ENCODE results near the gene DOLPP1. TPM values are rescaled to one million over a fixed set of nuclear protein-coding genes. Genes with fewer than 3 reads are reported as not detected.
A peak's percentile ranks its signal among the peaks of the same experiment; 100 is the strongest.

DOLPP1 gene
- total RNA-seq, 1 donor from 2014 or later = 15.5 TPM

DNA sequence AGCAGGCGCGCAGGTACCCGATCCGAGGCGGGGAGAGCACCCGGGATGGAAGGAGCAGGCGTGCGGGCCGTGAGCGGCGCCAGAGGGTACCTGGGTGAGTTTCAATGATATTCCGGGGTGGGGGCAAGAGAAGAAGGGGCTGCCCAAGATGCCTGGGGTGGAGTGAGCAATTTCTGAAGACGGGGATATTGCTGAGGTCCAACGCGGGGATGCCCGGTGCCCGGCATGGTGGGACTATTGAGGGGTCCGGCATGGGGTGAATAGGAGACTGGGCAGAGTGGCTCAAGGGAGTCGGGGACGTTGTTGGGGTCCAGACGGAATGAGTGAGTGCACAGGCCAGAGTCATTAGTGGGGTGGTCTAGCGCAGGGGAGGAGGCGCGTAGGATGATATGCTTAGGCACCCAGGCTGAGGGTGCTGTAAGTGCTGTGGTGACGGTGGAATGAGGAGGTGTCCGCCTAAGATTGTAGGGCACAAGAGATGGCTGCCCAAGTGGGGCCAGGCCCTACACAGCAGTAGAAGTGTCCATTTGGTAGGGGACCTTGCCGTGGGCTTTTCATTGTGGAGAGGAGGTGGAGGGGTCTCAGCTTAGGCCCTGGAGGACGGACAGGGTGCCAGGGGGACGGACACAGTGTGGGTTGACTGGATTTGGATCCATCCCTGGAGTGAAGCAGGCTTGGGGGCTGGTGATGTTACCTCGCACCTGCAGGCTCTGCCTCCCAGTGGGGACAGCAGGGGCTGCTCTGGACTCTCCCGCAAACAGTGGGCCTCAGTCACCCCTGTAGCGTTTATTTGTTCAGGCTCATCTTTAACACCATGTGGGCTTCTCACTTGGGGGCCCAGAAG, 43.8 kb upstream of the DOLPP1 start:
- Histone ChIP-seq H3K36me3 (ENCODE audit: control insufficient read depth, insufficient read depth, low read length) (no peaks in the 10 kb centered on the region), H3K27me3 (ENCODE audit: control insufficient read depth, insufficient read depth, low read length) (no peaks in the 10 kb centered on the region), H3K4me3 (ENCODE audit: low read depth, low read length) (peak overlapping the region; percentile 99)
- no peak for DNase-seq (ENCODE audit: low read depth)
- TF ChIP-seq, protein P1, sequence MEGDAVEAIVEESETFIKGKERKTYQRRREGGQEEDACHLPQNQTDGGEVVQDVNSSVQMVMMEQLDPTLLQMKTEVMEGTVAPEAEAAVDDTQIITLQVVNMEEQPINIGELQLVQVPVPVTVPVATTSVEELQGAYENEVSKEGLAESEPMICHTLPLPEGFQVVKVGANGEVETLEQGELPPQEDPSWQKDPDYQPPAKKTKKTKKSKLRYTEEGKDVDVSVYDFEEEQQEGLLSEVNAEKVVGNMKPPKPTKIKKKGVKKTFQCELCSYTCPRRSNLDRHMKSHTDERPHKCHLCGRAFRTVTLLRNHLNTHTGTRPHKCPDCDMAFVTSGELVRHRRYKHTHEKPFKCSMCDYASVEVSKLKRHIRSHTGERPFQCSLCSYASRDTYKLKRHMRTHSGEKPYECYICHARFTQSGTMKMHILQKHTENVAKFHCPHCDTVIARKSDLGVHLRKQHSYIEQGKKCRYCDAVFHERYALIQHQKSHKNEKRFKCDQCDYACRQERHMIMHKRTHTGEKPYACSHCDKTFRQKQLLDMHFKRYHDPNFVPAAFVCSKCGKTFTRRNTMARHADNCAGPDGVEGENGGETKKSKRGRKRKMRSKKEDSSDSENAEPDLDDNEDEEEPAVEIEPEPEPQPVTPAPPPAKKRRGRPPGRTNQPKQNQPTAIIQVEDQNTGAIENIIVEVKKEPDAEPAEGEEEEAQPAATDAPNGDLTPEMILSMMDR (IDR thresholded peaks at IDR 0.05; ENCODE audit: insufficient read depth, low read length, poor library complexity, severe bottlenecking) = no peak

GRCh38 chr9:129037767-129038098, 43.2 kb upstream of the DOLPP1 start:
- no peaks in the 10 kb centered on the region for H3K27me3 ChIP-seq (ENCODE audit: control insufficient read depth, insufficient read depth, low read length)
- H3K4me3 ChIP-seq (ENCODE audit: low read depth, low read length) = no peak overlapping the region
- H3K36me3 ChIP-seq (ENCODE audit: control insufficient read depth, insufficient read depth, low read length) = no peaks in the 10 kb centered on the region
- TF ChIP-seq, protein P1 (IDR thresholded peaks at IDR 0.05; ENCODE audit: insufficient read depth, low read length, poor library complexity, severe bottlenecking) = no peak
- DNase-seq (ENCODE audit: low read depth) = no peak

GRCh38 chr9:129038109-129038852, 42.6 kb upstream of the DOLPP1 start:
- TF ChIP-seq, protein P1 (IDR thresholded peaks at IDR 0.05; ENCODE audit: insufficient read depth, low read length, poor library complexity, severe bottlenecking) = no peak
- Histone ChIP-seq H3K4me3 (ENCODE audit: low read depth, low read length) (no peak overlapping the region), H3K36me3 (ENCODE audit: control insufficient read depth, insufficient read depth, low read length) (no peaks in the 10 kb centered on the region), H3K27me3 (ENCODE audit: control insufficient read depth, insufficient read depth, low read length) (no peaks in the 10 kb centered on the region)
- DNase-seq (ENCODE audit: low read depth) = no peak

DNA sequence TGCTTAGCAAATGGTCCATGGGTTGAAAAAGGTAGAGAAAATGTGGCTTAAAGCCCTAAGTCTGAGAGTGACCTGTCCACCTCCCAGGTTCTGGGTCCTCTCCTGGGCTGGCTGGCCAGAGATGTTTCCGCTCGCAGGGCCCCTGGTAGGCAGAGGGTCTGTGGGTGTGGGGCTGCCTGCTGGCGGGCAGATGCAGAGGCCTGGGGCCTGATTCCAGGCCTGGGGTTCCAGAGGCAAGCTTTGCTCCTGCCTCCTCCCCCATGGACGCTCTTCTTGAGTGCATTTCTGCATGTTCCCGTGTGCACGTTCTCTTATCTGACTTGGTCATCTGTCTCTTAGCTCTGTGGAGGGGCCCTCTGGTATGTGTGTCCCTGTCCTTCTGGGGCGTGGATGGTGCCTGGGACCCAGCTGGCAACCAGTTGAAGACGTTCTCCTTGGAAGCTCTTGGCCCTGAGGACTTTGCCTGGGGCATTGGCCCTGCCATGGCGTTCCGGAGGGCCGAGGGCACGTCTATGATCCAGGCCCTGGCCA, 40.7 kb upstream of the DOLPP1 start:
- Histone ChIP-seq H3K4me3 (ENCODE audit: low read depth, low read length) (no peak overlapping the region), H3K36me3 (ENCODE audit: control insufficient read depth, insufficient read depth, low read length) (no peaks in the 10 kb centered on the region), H3K27me3 (ENCODE audit: control insufficient read depth, insufficient read depth, low read length) (no peaks in the 10 kb centered on the region)
- TF ChIP-seq, protein P1 (IDR thresholded peaks at IDR 0.05; ENCODE audit: insufficient read depth, low read length, poor library complexity, severe bottlenecking) = no peak
- no peak for DNase-seq (ENCODE audit: low read depth)

GRCh38 chr9:129042016-129042415, 38.9 kb upstream of the DOLPP1 start:
- no peak for DNase-seq (ENCODE audit: low read depth)
- no peak overlapping the region for H3K4me3 ChIP-seq (ENCODE audit: low read depth, low read length)
- H3K27me3 ChIP-seq (ENCODE audit: control insufficient read depth, insufficient read depth, low read length) = no peaks in the 10 kb centered on the region
- no peaks in the 10 kb centered on the region for H3K36me3 ChIP-seq (ENCODE audit: control insufficient read depth, insufficient read depth, low read length)
- TF ChIP-seq, protein P1 (IDR thresholded peaks at IDR 0.05; ENCODE audit: insufficient read depth, low read length, poor library complexity, severe bottlenecking) = no peak

All from kidney epithelial cell (primary cell).